ENCODE measurements around the gene SVEP1.

GRCh38 chr9:110455860-110456259 is 123.7 kb downstream of the SVEP1 start:
- no peak for TF ChIP-seq CTCF (IDR thresholded peaks at IDR 0.05)
- no peak for TF ChIP-seq POLR2AphosphoS5 (IDR thresholded peaks at IDR 0.05; ENCODE audit: low read depth, low read length)
